CD4-positive, alpha-beta memory T cell (primary cell): ENCODE data around the gene RGS7BP. TPM values are rescaled to one million over a fixed set of nuclear protein-coding genes. Genes with fewer than 3 reads are reported as not detected.

Source experiments
- CTCF ChIA-PET: fragments of 350-600 bp; sonication (Branson Sonifier 250); formaldehyde crosslinking; loops from one replicate; lab custom pipeline; 2021; ENCODE audit warnings: inconsistent platforms; ENCODE audit not compliant: partially characterized antibody; lab: Charles Lee
- POLR2A ChIA-PET: fragments of 350-600 bp; sonication (Branson Sonifier 250); formaldehyde crosslinking; loops from one replicate; lab custom pipeline; 2021; ENCODE audit not compliant: partially characterized antibody; lab: Charles Lee
- DNase-seq, 5 donors: peaks; one replicate each; pipeline versions ENCODE4 v3.0.0 to v3.0.0-alpha.2; 2020 to 2022; ENCODE audit warnings: mixed read lengths in 1 of 5
- H3K27ac ChIP-seq: one replicate; pipeline ENCODE4 v1.7.0; 2013; ENCODE audit warnings: low read depth, low read length
- H3K27me3 ChIP-seq: 2 replicates; pipeline ENCODE4 v1.7.0; 2013; ENCODE audit warnings: mild to moderate bottlenecking, low read length, moderate library complexity; ENCODE audit not compliant: insufficient read depth
- H3K36me3 ChIP-seq: 2 replicates; pipeline ENCODE4 v1.7.0; 2013; ENCODE audit warnings: mild to moderate bottlenecking, low read length, moderate library complexity; ENCODE audit not compliant: insufficient read depth
- H3K4me1 ChIP-seq: 2 replicates; pipeline ENCODE4 v1.7.0; 2013; ENCODE audit warnings: mild to moderate bottlenecking, low read length, moderate library complexity; ENCODE audit not compliant: insufficient read depth
- H3K4me3 ChIP-seq, 2 donors: one replicate each; pipeline ENCODE4 v1.7.0; 2013; ENCODE audit warnings: low read length in 2 of 2, mild to moderate bottlenecking in 1 of 2
- H3K9me3 ChIP-seq, 2 donors: one replicate each; pipeline ENCODE4 v1.7.0; 2013; ENCODE audit warnings: low read length in 2 of 2, control low read depth in 1 of 2; ENCODE audit not compliant: control insufficient read depth in 1 of 2
- H3K27ac Mint-ChIP-seq, 7 donors: one replicate each; pipeline ENCODE4 v1.8.0; 2020 to 2021; ENCODE audit warnings: mixed read lengths in 7 of 7, mild to moderate bottlenecking in 6 of 7, inconsistent platforms in 3 of 7, moderate library complexity in 3 of 7
- H3K27me3 Mint-ChIP-seq, 2 donors: one replicate each; pipeline ENCODE4 v1.8.0; 2020 to 2021; ENCODE audit warnings: mixed read lengths in 2 of 2
- H3K36me3 Mint-ChIP-seq, 2 donors: one replicate each; pipeline ENCODE4 v1.8.0; 2020 to 2021; ENCODE audit warnings: mixed read lengths in 2 of 2, inconsistent platforms in 1 of 2, mild to moderate bottlenecking in 1 of 2
- H3K4me1 Mint-ChIP-seq, 4 donors: one replicate each; pipeline ENCODE4 v1.8.0; 2020 to 2021; ENCODE audit warnings: mixed read lengths in 4 of 4, mild to moderate bottlenecking in 1 of 4
- H3K4me3 Mint-ChIP-seq, 8 donors: one replicate each; pipeline ENCODE4 v1.8.0; 2020 to 2021; ENCODE audit warnings: mixed read lengths in 8 of 8, mild to moderate bottlenecking in 7 of 8, moderate library complexity in 6 of 8, inconsistent platforms in 3 of 8
- H3K9me3 Mint-ChIP-seq, 8 donors: one replicate each; pipeline ENCODE4 v1.8.0; 2020 to 2021; ENCODE audit warnings: mixed read lengths in 8 of 8, mild to moderate bottlenecking in 5 of 8, inconsistent platforms in 3 of 8, moderate library complexity in 1 of 8
- intact Hi-C: fragments of 100-400 bp; cut with micrococcal nuclease; formaldehyde crosslinking; loops from one replicate; pipeline ENCODE4 v1.15.1; 2023
- polyA plus RNA-seq, 2 donors: library from polyadenylated mRNA; unstranded; fragments of 300-500 nt; fragmentation: Illumina TruSeq; gene quantifications; one replicate each; pipeline ENCODE4 v1.2.3, GENCODE V29; 2021
- total RNA-seq, 2 experiments: library from RNA; stranded (reverse); gene quantifications; one replicate each; pipeline ENCODE4 v1.2.3, GENCODE V29; 2021

Gene RGS7BP
- total and polyA plus RNA-seq, 4 experiments from 2014 or later = not detected

- Histone ChIP-seq H3K4me1 (no peaks in the 10 kb centered on the region), H3K36me3 (no peaks in the 10 kb centered on the region), H3K4me3 (no peak overlapping the region), H3K9me3 (no peaks in the 10 kb centered on the region), H3K27me3 (no peaks in the 10 kb centered on the region), H3K27ac (no peak overlapping the region)
- Mint-ChIP-seq H3K27ac (no peak overlapping the region), H3K4me1 (no peaks in the 10 kb centered on the region), H3K36me3 (no peaks in the 10 kb centered on the region), H3K27me3 (no peaks in the 10 kb centered on the region), H3K9me3 (no peaks in the 10 kb centered on the region), H3K4me3 (no peak overlapping the region)
- intact Hi-C loops = no loop called here
- POLR2A ChIA-PET = no interaction called here
- CTCF ChIA-PET = interaction anchor here (2.4 kb wide), 1 partner anchor 139 kb away, joined by 7 read pairs; no protein-coding TSS in a partner anchor
- no peak for DNase-seq
These were observed 139.0 kb downstream of the RGS7BP start for GRCh38 chr5:64644831-64645230.

GRCh38 chr5:64646169-64646568, 140.4 kb downstream of the RGS7BP start:
- Mint-ChIP-seq H3K4me3 (no peak overlapping the region), H3K27me3 (no peaks in the 10 kb centered on the region), H3K27ac (no peak overlapping the region), H3K36me3 (no peaks in the 10 kb centered on the region), H3K9me3 (peaks cover 0 to 3% (median 0%) of the 10 kb centered on the region in 8 donors), H3K4me1 (no peaks in the 10 kb centered on the region)
- no peaks in the 10 kb centered on the region for H3K27me3 ChIP-seq
- no peaks in the 10 kb centered on the region for H3K4me1 ChIP-seq
- no peaks in the 10 kb centered on the region for H3K36me3 ChIP-seq
- no peak for DNase-seq
- intact Hi-C loops = no loop called here
- H3K4me3 ChIP-seq = no peak overlapping the region
- no peak overlapping the region for H3K27ac ChIP-seq
- no peaks in the 10 kb centered on the region for H3K9me3 ChIP-seq
- CTCF ChIA-PET = interaction anchor here (1.0 to 1.6 kb wide), 2 partner anchors 10 to 12 kb away, joined by 3 to 4 read pairs; no protein-coding TSS in a partner anchor
- POLR2A ChIA-PET = no interaction called here

GRCh38 chr5:64649512-64649911, 143.7 kb downstream of the RGS7BP start:
- Mint-ChIP-seq H3K9me3 (peaks cover 0 to 3% (median 0%) of the 10 kb centered on the region in 8 donors), H3K36me3 (no peaks in the 10 kb centered on the region), H3K27me3 (no peaks in the 10 kb centered on the region), H3K27ac (no peak overlapping the region), H3K4me1 (no peaks in the 10 kb centered on the region), H3K4me3 (no peak overlapping the region)
- no peaks in the 10 kb centered on the region for H3K4me1 ChIP-seq
- ChIA-PET CTCF (interaction anchor here (2.0 kb wide), 1 partner anchor 14 kb away, joined by 6 read pairs; no protein-coding TSS in a partner anchor), POLR2A (no interaction called here)
- no peak overlapping the region for H3K27ac ChIP-seq
- DNase-seq = no peak
- H3K36me3 ChIP-seq = no peaks in the 10 kb centered on the region
- H3K4me3 ChIP-seq = no peak overlapping the region
- intact Hi-C loops = no loop called here
- no peaks in the 10 kb centered on the region for H3K27me3 ChIP-seq
- H3K9me3 ChIP-seq = no peaks in the 10 kb centered on the region

GRCh38 chr5:64653766-64654560, 148.1 kb downstream of the RGS7BP start:
- no peak overlapping the region for H3K27ac Mint-ChIP-seq
- Histone ChIP-seq H3K9me3 (no peaks in the 10 kb centered on the region), H3K27ac (no peak overlapping the region), H3K27me3 (no peaks in the 10 kb centered on the region), H3K4me1 (no peaks in the 10 kb centered on the region), H3K4me3 (no peak overlapping the region), H3K36me3 (no peaks in the 10 kb centered on the region)
- no peaks in the 10 kb centered on the region for H3K36me3 Mint-ChIP-seq
- ChIA-PET CTCF (interaction anchor here (1.0 kb wide), 1 partner anchor 16 kb away, joined by 3 read pairs; no protein-coding TSS in a partner anchor), POLR2A (no interaction called here)
- peaks cover 0 to 2% of the 10 kb centered on the region in 2 donors for H3K27me3 Mint-ChIP-seq
- intact Hi-C loops = no loop called here
- H3K4me3 Mint-ChIP-seq = no peak overlapping the region
- no peaks in the 10 kb centered on the region for H3K4me1 Mint-ChIP-seq
- DNase-seq = no peak
- peaks cover 0 to 6% (median 1%) of the 10 kb centered on the region in 8 donors for H3K9me3 Mint-ChIP-seq

GRCh38 chr5:64654561-64654938, 148.7 kb downstream of the RGS7BP start:
- H3K27ac ChIP-seq = no peak overlapping the region
- H3K27me3 ChIP-seq = no peaks in the 10 kb centered on the region
- DNase-seq = no peak
- H3K4me3 ChIP-seq = no peak overlapping the region
- no peaks in the 10 kb centered on the region for H3K9me3 ChIP-seq
- H3K36me3 ChIP-seq = no peaks in the 10 kb centered on the region
- CTCF ChIA-PET = no interaction called here
- Mint-ChIP-seq H3K27ac (no peak overlapping the region), H3K4me1 (no peaks in the 10 kb centered on the region), H3K36me3 (no peaks in the 10 kb centered on the region), H3K4me3 (no peak overlapping the region), H3K9me3 (peaks cover 0 to 6% (median 1%) of the 10 kb centered on the region in 8 donors), H3K27me3 (peaks cover 0 to 2% of the 10 kb centered on the region in 2 donors)
- intact Hi-C loops = no loop called here
- H3K4me1 ChIP-seq = no peaks in the 10 kb centered on the region
- POLR2A ChIA-PET = no interaction called here

GRCh38 chr5:64655596-64655995, 149.8 kb downstream of the RGS7BP start:
- Histone ChIP-seq H3K4me3 (no peak overlapping the region), H3K36me3 (no peaks in the 10 kb centered on the region), H3K27me3 (no peaks in the 10 kb centered on the region), H3K9me3 (no peaks in the 10 kb centered on the region), H3K27ac (no peak overlapping the region), H3K4me1 (no peaks in the 10 kb centered on the region)
- ChIA-PET CTCF (no interaction called here), POLR2A (no interaction called here)
- H3K27me3 Mint-ChIP-seq = peaks cover 1 to 2% of the 10 kb centered on the region in 2 donors
- no peaks in the 10 kb centered on the region for H3K4me1 Mint-ChIP-seq
- intact Hi-C loops = no loop called here
- no peak overlapping the region for H3K4me3 Mint-ChIP-seq
- H3K27ac Mint-ChIP-seq = no peak overlapping the region
- peaks cover 0 to 6% (median 1%) of the 10 kb centered on the region in 8 donors for H3K9me3 Mint-ChIP-seq
- no peaks in the 10 kb centered on the region for H3K36me3 Mint-ChIP-seq
- DNase-seq = no peak

- DNase-seq = no peak
- no peaks in the 10 kb centered on the region for H3K27me3 ChIP-seq
- H3K9me3 ChIP-seq = no peaks in the 10 kb centered on the region
- Mint-ChIP-seq H3K27ac (no peak overlapping the region), H3K4me3 (no peak overlapping the region), H3K27me3 (peaks cover 1 to 5% of the 10 kb centered on the region in 2 donors), H3K36me3 (no peaks in the 10 kb centered on the region), H3K4me1 (no peaks in the 10 kb centered on the region), H3K9me3 (peaks cover 0 to 6% (median 0%) of the 10 kb centered on the region in 8 donors)
- H3K4me1 ChIP-seq = no peaks in the 10 kb centered on the region
- H3K4me3 ChIP-seq = no peak overlapping the region
- ChIA-PET CTCF (interaction anchor here (0.6 kb wide), 1 partner anchor 692 kb away, joined by 4 read pairs; no protein-coding TSS in a partner anchor), POLR2A (no interaction called here)
- no peaks in the 10 kb centered on the region for H3K36me3 ChIP-seq
- intact Hi-C loops = no loop called here
- no peak overlapping the region for H3K27ac ChIP-seq
These were observed 153.5 kb downstream of the RGS7BP start for GRCh38 chr5:64659289-64659688.
